HCT116 (cell line): ENCODE measurements around the gene DTWD2. TPM values are rescaled to one million over a fixed set of nuclear protein-coding genes. Genes with fewer than 3 reads are reported as not detected.

Source experiments
- ATAC-seq: fragments of 200-7000 bp; cut with Tn5 transposase; 2 replicates; pipeline ENCODE4 v1.9.1; 2020; ENCODE audit warnings: mild to moderate bottlenecking, moderate library complexity
- BruUV-seq: library from RNA; stranded (reverse); fragments of 400-500 nt; replicated peaks from 2 replicates; lab custom pipeline; 2021; lab: Mats Ljungman, UMichigan
- CTCF ChIA-PET: fragments of 300-600 bp; sonication (Branson Sonifier 250); formaldehyde crosslinking; loops from one replicate; lab custom pipeline; 2021; ENCODE audit warnings: antibody characterized with exemption; lab: Charles Lee
- POLR2A ChIA-PET: fragments of 300-600, 350-600 bp; sonication (Branson Sonifier 250); formaldehyde crosslinking; loops from one replicate; lab custom pipeline; 2021; ENCODE audit warnings: antibody characterized with exemption; lab: Charles Lee
- RAD21 ChIA-PET, 2 experiments: fragments of 300-600 bp; sonication (Branson Sonifier 250); formaldehyde crosslinking; loops; one replicate each; lab custom pipeline; 2023; ENCODE audit warnings: low total read pairs in 2 of 2; ENCODE audit not compliant: uncharacterized antibody in 2 of 2, unreplicated experiment in 2 of 2, low non-redundant PET in 1 of 2; lab: Charles Lee
- DNase-seq: peaks from one replicate; pipeline ENCODE4 v3.0.0-alpha.2; 2010; ENCODE audit warnings: low read depth, low spot score
- H2AFZ ChIP-seq: fragments of 200-600 bp; shearing (Covaris generic), sonication (generic); 2 replicates; pipeline ENCODE4 v1.6.1; 2017; ENCODE audit warnings: low read depth, mixed run types, mixed read lengths, antibody characterized with exemption, low read length; ENCODE audit not compliant: poor library complexity, severe bottlenecking
- H3K27ac ChIP-seq: 2 replicates; pipeline ENCODE4 v1.5.1; 2012; ENCODE audit warnings: low read depth, low read length
- H3K27me3 ChIP-seq: fragments of 200-600 bp; sonication (generic); 2 replicates; pipeline ENCODE4 v1.6.1; 2016; ENCODE audit warnings: mixed run types, low read length, mixed read lengths; ENCODE audit not compliant: insufficient read depth
- H3K36me3 ChIP-seq, 2 experiments: fragments of 200-500 bp in 1 of 2; fragments of 200-600 bp in 1 of 2; sonication (Bioruptor generic) in 1 of 2; sonication (generic) in 1 of 2; 2 replicates each; pipeline versions ENCODE4 v1.5.1 to v1.6.1; 2014 to 2016; ENCODE audit warnings: low read length in 2 of 2, inconsistent platforms in 1 of 2, mixed read lengths in 1 of 2, mixed run types in 1 of 2; ENCODE audit not compliant: insufficient read depth in 2 of 2, control insufficient read depth in 1 of 2
- H3K4me1 ChIP-seq, 2 experiments: fragments of 200-600 bp in 1 of 2; sonication (generic) in 1 of 2; 2 replicates each; pipeline versions ENCODE4 v1.5.1 to v1.6.1; 2012 to 2017; ENCODE audit warnings: low read length in 2 of 2, inconsistent platforms in 1 of 2, mild to moderate bottlenecking in 1 of 2, mixed read lengths in 1 of 2, mixed run types in 1 of 2, moderate library complexity in 1 of 2; ENCODE audit not compliant: insufficient read depth in 2 of 2, control insufficient read depth in 1 of 2
- H3K4me2 ChIP-seq: fragments of 200-600 bp; sonication (generic); 2 replicates; pipeline ENCODE4 v1.6.1; 2017; ENCODE audit warnings: mixed run types, low read length, mixed read lengths
- H3K4me3 ChIP-seq, 2 experiments: fragments of 200-600 bp in 1 of 2; sonication (generic) in 1 of 2; replicated peaks in 1 of 2; 2 replicates each; pipeline ENCODE4 v1.5.1; 2011 to 2016; ENCODE audit warnings: low read length in 2 of 2, control low read depth in 1 of 2, low read depth in 1 of 2, mild to moderate bottlenecking in 1 of 2, mixed read lengths in 1 of 2, mixed run types in 1 of 2
- H3K79me2 ChIP-seq: fragments of 200-600 bp; sonication (generic); 2 replicates; pipeline ENCODE4 v1.6.1; 2017; ENCODE audit warnings: mild to moderate bottlenecking, mixed run types, low read length, moderate library complexity, mixed read lengths; ENCODE audit not compliant: insufficient read depth
- H3K9ac ChIP-seq: fragments of 200-600 bp; sonication (generic); 2 replicates; pipeline ENCODE4 v1.6.1; 2016; ENCODE audit warnings: low read length, mixed read lengths
- H3K9me2 ChIP-seq: fragments of 200-600 bp; sonication (generic), shearing (Covaris generic); 2 replicates; pipeline ENCODE4 v1.6.1; 2017; ENCODE audit warnings: mixed run types, mild to moderate bottlenecking, moderate library complexity; ENCODE audit not compliant: insufficient read depth
- H3K9me3 ChIP-seq, 2 experiments: fragments of 200-500 bp in 1 of 2; fragments of 200-600 bp in 1 of 2; sonication (Bioruptor generic) in 1 of 2; sonication (generic) in 1 of 2; 2 replicates each; pipeline ENCODE4 v1.6.1; 2014 to 2017; ENCODE audit warnings: low read length in 2 of 2, mixed read lengths in 2 of 2, inconsistent platforms in 1 of 2, low read depth in 1 of 2, mild to moderate bottlenecking in 1 of 2, mixed run types in 1 of 2, moderate library complexity in 1 of 2; ENCODE audit not compliant: control insufficient read depth in 1 of 2, insufficient read depth in 1 of 2
- H4K20me1 ChIP-seq: fragments of 200-600 bp; sonication (generic), shearing (Covaris generic); 2 replicates; pipeline ENCODE4 v1.6.1; 2017; ENCODE audit warnings: mixed run types, mild to moderate bottlenecking, moderate library complexity; ENCODE audit not compliant: insufficient read depth
- CBX3 ChIP-seq: IDR thresholded peaks from 2 replicates; pipeline ENCODE4 v1.6.1; 2012; ENCODE audit warnings: low read depth
- CEBPB ChIP-seq: IDR thresholded peaks from 2 replicates; pipeline ENCODE4 v1.6.1; 2012; ENCODE audit warnings: low read depth
- EGR1 ChIP-seq: IDR thresholded peaks from 2 replicates; pipeline ENCODE4 v1.6.1; 2012; ENCODE audit warnings: low read depth
- ELF1 ChIP-seq: IDR thresholded peaks from 2 replicates; pipeline ENCODE4 v1.6.1; 2012; ENCODE audit warnings: low read depth, borderline replicate concordance
- EZH2phosphoT487 ChIP-seq: fragments of 200-600 bp; IDR thresholded peaks from 2 replicates; pipeline ENCODE4 v1.6.1; 2018; ENCODE audit warnings: antibody characterized with exemption, borderline replicate concordance
- JUND ChIP-seq: IDR thresholded peaks from 2 replicates; pipeline ENCODE4 v1.6.1; 2012
- POLR2A ChIP-seq: IDR thresholded peaks from 2 replicates; pipeline ENCODE4 v1.7.0; 2011; ENCODE audit warnings: borderline replicate concordance; ENCODE audit not compliant: insufficient read depth, insufficient read length; ENCODE audit errors: extremely low read depth
- POLR2AphosphoS5 ChIP-seq: IDR thresholded peaks from 2 replicates; pipeline ENCODE4 v1.6.1; 2011; ENCODE audit warnings: mild to moderate bottlenecking, low read depth, low read length, moderate library complexity
- SIN3A ChIP-seq: IDR thresholded peaks from 2 replicates; pipeline ENCODE4 v1.6.1; 2012; ENCODE audit warnings: low read depth
- SRF ChIP-seq: IDR thresholded peaks from 2 replicates; pipeline ENCODE4 v1.6.1; 2012; ENCODE audit warnings: low read depth
- TCF7L2 ChIP-seq: IDR thresholded peaks from 2 replicates; pipeline ENCODE4 v1.7.0; 2011; ENCODE audit warnings: borderline replicate concordance, inconsistent platforms; ENCODE audit not compliant: insufficient read depth, insufficient read length; ENCODE audit errors: extremely low read depth
- YY1 ChIP-seq: IDR thresholded peaks from 2 replicates; pipeline ENCODE4 v1.6.1; 2011; ENCODE audit warnings: low read length, low read depth, moderate library complexity, mild to moderate bottlenecking; ENCODE audit not compliant: insufficient replicate concordance; ENCODE audit errors: extremely low read depth
- ZFX ChIP-seq: fragments of 450-650 bp; IDR thresholded peaks from 2 replicates; pipeline ENCODE4 v1.6.1; 2017
- intact Hi-C: fragments of 100-400 bp; cut with micrococcal nuclease; formaldehyde crosslinking; loops from 2 replicates; pipeline ENCODE4 v1.10.0; 2022
- total RNA-seq: library from RNA; stranded (reverse); gene quantifications from one replicate; pipeline ENCODE4 v1.2.1, GENCODE V29; 2021; ENCODE audit not compliant: unreplicated experiment
- TF ChIP-seq, protein P1 (sequence below): IDR thresholded peaks from 2 replicates; pipeline ENCODE4 v1.6.1; 2012; ENCODE audit warnings: low read depth
- TF ChIP-seq, protein P2 (sequence below), 3 experiments: fragments of 200-600 bp in 1 of 3; sonication (generic) in 1 of 3; IDR thresholded peaks in 2 of 3; conservative IDR thresholded peaks in 1 of 3; 2 replicates each; pipeline ENCODE4 v1.5.1; 2012 to 2017; ENCODE audit warnings: low read depth in 2 of 3, low read length in 2 of 3, antibody characterized with exemption in 1 of 3, borderline replicate concordance in 1 of 3, control low read depth in 1 of 3, mild to moderate bottlenecking in 1 of 3, mixed read lengths in 1 of 3, mixed run types in 1 of 3, moderate library complexity in 1 of 3; ENCODE audit not compliant: insufficient read depth in 1 of 3

Gene DTWD2
- total RNA-seq, 1 experiment from 2014 or later = 5.2 TPM

GRCh38 chr5:118963169-118963568 is 25.2 kb downstream of the DTWD2 start:
- no peak overlapping the region for H3K4me3 ChIP-seq
- H3K9me3 ChIP-seq = no peaks in the 10 kb centered on the region
- H3K79me2 ChIP-seq = no peaks in the 10 kb centered on the region
- ChIA-PET RAD21 (no interaction called here), POLR2A (no interaction called here), CTCF (no interaction called here)
- no peak overlapping the region for H3K27ac ChIP-seq
- H2AFZ ChIP-seq = no peak overlapping the region
- no peaks in the 10 kb centered on the region for H3K36me3 ChIP-seq
- H3K9me2 ChIP-seq = no peaks in the 10 kb centered on the region
- H3K4me2 ChIP-seq = no peak overlapping the region
- no peak for ATAC-seq
- H4K20me1 ChIP-seq = 0 out of 2 replicates have a peak, but pooled peaks cover 5% of the 10 kb centered on the region
- DNase-seq = no peak
- H3K9ac ChIP-seq = no peak overlapping the region
- BruUV-seq = no TSS peak
- H3K27me3 ChIP-seq = no peaks in the 10 kb centered on the region
- no peaks in the 10 kb centered on the region for H3K4me1 ChIP-seq
- intact Hi-C loops = no loop called here
- TF ChIP-seq, protein P1, sequence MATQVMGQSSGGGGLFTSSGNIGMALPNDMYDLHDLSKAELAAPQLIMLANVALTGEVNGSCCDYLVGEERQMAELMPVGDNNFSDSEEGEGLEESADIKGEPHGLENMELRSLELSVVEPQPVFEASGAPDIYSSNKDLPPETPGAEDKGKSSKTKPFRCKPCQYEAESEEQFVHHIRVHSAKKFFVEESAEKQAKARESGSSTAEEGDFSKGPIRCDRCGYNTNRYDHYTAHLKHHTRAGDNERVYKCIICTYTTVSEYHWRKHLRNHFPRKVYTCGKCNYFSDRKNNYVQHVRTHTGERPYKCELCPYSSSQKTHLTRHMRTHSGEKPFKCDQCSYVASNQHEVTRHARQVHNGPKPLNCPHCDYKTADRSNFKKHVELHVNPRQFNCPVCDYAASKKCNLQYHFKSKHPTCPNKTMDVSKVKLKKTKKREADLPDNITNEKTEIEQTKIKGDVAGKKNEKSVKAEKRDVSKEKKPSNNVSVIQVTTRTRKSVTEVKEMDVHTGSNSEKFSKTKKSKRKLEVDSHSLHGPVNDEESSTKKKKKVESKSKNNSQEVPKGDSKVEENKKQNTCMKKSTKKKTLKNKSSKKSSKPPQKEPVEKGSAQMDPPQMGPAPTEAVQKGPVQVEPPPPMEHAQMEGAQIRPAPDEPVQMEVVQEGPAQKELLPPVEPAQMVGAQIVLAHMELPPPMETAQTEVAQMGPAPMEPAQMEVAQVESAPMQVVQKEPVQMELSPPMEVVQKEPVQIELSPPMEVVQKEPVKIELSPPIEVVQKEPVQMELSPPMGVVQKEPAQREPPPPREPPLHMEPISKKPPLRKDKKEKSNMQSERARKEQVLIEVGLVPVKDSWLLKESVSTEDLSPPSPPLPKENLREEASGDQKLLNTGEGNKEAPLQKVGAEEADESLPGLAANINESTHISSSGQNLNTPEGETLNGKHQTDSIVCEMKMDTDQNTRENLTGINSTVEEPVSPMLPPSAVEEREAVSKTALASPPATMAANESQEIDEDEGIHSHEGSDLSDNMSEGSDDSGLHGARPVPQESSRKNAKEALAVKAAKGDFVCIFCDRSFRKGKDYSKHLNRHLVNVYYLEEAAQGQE = no peak

DNA sequence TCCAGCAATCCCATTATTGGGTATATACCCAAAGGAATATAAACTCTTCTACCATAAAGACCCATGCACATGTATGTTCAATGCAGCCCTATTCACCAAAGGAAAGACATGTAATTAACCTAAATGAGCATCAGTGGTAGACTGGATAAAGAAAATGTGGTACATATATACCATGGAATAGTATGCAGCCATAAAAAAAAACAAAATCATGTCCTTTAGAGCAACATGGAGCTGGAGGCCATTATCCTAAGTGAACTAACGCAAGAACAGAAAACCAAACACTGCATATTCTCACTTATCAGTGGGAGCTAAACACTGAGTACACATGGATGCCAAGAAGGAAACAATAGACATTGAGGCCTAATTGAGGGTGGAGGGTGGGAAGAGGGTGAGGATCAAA is 27.8 kb downstream of the DTWD2 start:
- TF ChIP-seq POLR2AphosphoS5 (no peak), EGR1 (no peak), YY1 (no peak), CEBPB (no peak), EZH2phosphoT487 (no peak), JUND (no peak), ZFX (no peak), POLR2A (no peak), CBX3 (no peak), SIN3A (no peak), TCF7L2 (no peak), ELF1 (no peak), SRF (no peak)
- TF ChIP-seq, protein P2, sequence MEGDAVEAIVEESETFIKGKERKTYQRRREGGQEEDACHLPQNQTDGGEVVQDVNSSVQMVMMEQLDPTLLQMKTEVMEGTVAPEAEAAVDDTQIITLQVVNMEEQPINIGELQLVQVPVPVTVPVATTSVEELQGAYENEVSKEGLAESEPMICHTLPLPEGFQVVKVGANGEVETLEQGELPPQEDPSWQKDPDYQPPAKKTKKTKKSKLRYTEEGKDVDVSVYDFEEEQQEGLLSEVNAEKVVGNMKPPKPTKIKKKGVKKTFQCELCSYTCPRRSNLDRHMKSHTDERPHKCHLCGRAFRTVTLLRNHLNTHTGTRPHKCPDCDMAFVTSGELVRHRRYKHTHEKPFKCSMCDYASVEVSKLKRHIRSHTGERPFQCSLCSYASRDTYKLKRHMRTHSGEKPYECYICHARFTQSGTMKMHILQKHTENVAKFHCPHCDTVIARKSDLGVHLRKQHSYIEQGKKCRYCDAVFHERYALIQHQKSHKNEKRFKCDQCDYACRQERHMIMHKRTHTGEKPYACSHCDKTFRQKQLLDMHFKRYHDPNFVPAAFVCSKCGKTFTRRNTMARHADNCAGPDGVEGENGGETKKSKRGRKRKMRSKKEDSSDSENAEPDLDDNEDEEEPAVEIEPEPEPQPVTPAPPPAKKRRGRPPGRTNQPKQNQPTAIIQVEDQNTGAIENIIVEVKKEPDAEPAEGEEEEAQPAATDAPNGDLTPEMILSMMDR (IDR thresholded peaks at IDR 0.05 in 2 of 3, conservative IDR thresholded peaks at IDR 0.05 in 1 of 3; ENCODE audit: borderline replicate concordance in 1 of 3, insufficient read depth in 1 of 3, low read depth in 2 of 3, low read length in 2 of 3) = no peak
- ATAC-seq = no peak
- 0 out of 2 replicates have a peak, but pooled peaks cover 5% of the 10 kb centered on the region for H4K20me1 ChIP-seq
- no peak for DNase-seq
- intact Hi-C loops = no loop called here
- H3K27me3 ChIP-seq = no peaks in the 10 kb centered on the region
- no TSS peak for BruUV-seq
- no peak overlapping the region for H3K4me2 ChIP-seq
- RAD21 ChIA-PET = no interaction called here
- H3K36me3 ChIP-seq = no peaks in the 10 kb centered on the region
- no peaks in the 10 kb centered on the region for H3K4me1 ChIP-seq
- no peaks in the 10 kb centered on the region for H3K9me3 ChIP-seq
- H3K4me3 ChIP-seq = no peak overlapping the region
- CTCF ChIA-PET = no interaction called here
- no peak overlapping the region for H2AFZ ChIP-seq
- H3K9ac ChIP-seq = no peak overlapping the region
- no peak overlapping the region for H3K27ac ChIP-seq
- H3K79me2 ChIP-seq = no peaks in the 10 kb centered on the region
- no peaks in the 10 kb centered on the region for H3K9me2 ChIP-seq
- POLR2A ChIA-PET = no interaction called here
